Myocyte (in vitro differentiated cells): ENCODE measurements around the gene OCIAD2. TPM values are rescaled to one million over a fixed set of nuclear protein-coding genes. Genes with fewer than 3 reads are reported as not detected.
"Not testable (repeated sequence)": the region's sequence is repeated elsewhere in the genome, so short reads cannot be mapped to it uniquely, and the experiment has no call there.

ENCODE experiments used
- DNase-seq: peaks from one replicate; pipeline ENCODE4 v3.0.0-alpha.2; 2012; ENCODE audit warnings: low read depth
- total RNA-seq: library from RNA; depleted of rRNA; stranded (reverse); fragments of >200 nt; gene quantifications from 2 replicates; pipeline ENCODE4 v1.2.3, GENCODE V29; 2014

OCIAD2 gene
- total RNA-seq, 1 donor from 2014 or later = 12.5 TPM

DNA sequence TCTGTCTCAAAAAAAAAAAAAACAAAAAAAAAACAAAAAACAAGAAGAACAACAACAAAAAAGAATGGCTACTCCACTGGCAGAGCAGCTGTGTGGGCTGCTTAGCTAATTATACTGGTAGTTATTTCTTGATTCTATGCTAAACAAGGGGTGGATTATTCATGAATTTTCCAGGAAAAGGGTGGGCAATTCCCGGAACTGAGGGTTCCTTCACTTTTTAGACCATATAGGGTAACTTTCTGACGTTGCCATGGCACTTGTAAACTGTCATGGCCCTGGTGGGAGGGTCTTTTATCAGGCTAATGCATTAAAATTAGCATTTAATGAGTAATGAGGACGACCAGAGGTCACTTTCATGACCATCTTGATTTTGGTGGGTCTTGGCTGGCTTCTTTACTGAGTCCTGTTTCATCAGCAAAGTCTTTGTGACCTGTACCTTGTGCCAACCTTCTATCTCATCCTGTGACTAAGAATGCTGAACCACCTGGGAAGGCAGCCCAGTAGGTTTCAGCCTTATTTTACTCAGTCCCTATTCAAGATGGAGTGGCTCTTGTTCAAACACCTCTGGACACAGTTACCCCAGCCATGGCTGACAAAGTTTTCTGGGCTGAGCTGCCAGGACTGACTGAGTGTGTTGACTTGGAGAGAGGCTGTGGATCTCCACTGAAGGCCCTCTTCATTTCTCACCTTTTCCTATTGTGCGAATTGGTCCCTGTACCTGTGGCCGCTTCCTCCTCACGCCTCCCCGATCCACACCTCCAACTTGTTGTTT, 1.3 kb upstream of the OCIAD2 start:
- DNase-seq = no peak

DNA sequence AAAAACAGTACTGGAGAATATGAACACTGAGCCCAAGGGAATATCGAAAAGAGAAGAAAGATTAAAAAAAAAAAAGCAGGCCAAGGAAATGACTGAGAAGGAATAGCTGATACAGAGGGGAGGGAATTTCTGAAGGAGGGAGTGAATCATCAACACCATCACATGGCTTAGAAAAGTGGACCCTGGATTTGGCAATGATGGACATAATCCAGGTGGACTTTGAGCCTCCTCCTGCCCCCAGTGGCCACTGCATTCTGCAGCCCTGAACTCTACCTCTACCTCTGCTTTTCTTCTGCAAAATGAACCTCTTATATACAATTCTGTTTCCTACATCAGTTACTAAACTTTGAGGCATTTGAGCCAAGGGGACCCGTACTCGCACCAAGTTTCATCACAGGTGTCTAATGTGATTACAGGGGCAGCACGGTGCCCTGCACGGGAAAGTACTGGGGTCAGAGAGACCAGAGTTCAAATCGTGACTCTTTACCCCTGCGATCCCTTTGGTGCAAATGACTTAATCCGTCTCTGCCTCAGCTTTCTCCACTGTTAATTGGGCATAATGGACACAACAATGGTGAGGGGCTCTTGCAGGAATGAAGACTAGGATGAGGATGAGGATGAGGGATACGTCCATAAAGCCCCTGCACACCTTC, 1.1 kb downstream of the OCIAD2 start:
- peak; percentile 34 for DNase-seq

DNA sequence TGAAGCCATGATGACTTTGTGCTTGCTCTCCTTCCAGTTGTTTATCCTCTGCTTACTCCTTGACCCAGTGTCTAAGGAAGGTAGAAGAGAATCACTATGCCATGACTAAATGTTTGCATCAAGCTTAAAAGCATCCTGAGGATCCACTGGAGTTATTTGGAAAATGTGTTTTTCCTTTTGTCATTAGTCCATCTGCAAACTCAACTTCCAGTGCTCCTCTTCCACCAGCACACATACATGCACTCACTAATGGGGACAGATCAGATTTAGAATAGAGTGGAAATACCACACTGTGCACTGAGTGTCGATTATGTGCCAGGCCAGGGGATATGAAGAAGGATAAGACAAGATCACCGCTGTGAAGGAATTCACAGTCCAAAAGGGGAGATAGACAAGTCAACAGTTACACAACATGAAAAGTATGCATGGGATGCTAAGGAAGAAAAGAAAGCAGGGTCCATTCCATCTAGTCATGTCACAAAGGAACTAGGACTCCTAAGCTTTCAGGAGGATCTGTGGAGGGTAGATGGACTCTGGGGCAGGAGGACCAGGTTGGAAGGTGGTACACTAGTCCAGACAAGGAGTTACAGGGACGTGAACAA, 1.9 kb downstream of the OCIAD2 start:
- DNase-seq = no peak

DNA sequence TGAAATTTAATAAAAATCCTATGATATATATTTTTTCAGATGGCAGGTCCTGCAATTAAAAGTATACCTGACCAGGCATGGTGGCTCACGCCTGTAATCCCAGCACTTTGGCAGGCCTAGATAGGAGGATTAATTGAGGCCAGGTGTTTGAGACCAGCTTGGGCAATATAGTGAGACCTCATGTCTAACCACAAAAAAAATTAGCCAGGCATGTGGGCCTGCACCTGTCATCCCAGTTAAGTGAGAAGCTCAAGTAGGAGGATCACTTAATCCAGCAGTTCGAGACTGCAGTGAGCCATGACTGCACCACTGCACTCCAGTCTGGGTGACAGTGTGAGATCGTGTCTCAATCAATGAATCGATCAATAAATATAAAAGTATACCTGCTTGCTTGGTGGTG, 2.5 kb downstream of the OCIAD2 start:
- DNase-seq = peak; percentile 81

DNA sequence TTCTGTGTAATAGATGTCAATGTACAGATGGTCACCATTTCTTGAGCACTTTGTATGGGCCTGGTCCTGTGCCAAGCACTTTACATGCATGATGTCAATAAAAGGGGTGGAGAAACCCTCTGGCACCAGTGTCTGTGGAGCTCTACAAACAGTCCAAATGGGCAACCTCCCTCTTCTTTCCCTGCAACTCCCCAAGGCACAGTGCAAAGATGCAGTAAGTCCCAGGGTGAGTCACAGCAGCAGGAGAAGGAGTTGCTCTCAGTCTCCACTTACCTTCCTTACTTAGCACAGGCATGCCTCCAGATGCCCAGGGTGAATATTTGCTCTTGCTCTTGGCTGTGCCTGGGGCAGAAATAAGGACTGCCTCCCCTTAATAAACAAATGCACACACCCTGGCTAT, 4.3 kb downstream of the OCIAD2 start:
- no peak for DNase-seq

DNA sequence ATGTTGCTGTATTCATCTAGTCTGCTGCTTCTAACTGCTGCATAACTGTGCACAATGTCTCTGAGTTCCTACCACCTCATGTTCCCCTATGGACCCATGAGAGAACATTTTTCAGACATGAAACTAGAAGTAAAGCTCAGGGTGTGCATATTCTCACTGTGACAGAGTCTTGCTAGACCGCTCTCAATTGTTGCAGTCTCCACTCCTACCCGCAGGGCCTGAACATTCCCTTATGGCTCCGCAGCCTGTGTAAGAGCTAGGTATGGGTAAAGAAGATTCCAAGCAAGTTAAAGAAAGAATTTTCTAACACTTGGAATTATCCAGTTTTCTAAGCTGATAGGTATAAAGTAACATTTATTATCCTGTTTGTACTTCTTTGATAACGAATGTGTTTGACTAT, 5.4 kb downstream of the OCIAD2 start:
- DNase-seq = no peak

DNA sequence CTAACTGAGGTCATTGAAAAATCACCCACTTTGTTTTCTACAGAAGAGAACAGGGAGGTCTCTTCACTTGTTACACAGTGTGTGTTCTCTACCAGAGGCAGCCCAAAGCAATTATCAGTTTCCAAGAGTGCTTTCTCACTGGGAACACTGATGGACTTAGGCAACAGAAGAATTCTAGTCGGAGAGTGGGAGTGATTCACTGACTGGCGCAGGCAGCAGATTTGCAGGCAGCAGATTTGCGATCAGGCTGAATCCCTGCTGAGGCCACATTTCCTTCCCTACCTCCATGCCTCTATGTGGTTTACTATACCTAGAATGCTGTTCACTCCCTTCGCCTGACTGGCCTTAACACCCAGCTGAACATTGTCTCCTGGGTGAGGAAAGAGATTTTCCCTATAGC, 6.6 kb downstream of the OCIAD2 start:
- no peak for DNase-seq

DNA sequence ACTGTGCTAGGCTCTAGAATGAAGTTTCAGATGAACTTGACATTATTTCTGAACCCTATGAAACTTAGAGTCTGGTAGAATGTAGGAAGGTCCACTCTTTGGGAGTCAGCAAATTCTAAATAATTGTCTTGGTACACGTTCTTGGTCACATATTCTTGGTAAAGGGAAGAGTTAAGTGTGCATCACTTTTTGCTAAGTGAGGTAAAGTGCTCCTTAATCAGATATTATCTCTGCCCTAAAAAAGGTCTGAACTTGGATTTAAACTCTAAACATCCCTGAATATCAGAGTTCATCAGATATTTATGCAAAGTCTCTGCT, 7.2 kb downstream of the OCIAD2 start:
- no peak for DNase-seq

DNA sequence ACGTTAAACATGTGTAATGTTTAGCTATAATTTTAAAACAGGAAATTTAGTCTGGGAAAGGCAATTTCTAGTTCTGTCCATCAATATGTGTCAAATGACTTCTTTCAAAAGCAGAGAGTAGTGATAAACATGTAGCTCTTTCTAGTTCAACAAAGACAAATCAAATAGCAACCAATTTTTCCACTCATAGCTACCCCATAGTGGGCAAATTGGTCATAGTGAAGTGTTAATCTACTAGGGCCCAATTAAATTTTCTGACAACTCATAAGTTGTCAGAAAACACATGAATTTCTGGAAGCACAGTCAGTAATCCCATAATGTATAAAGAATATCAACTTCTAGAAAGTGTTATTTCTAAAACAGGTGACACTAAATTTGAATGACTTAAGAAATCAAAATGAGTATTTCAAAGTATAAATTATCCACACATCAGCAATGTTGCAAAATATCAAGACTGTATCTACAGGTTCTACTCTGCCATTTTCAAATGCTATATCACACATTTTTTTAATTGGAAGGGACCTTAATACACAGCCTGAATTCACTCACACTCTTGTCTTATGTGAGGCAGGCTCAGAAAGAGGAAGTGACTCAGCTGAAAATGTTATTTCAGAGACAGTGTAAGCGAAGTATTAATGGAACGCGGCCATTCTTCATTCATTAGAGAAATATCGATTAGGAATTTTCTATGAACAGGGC, 7.7 kb downstream of the OCIAD2 start:
- DNase-seq = no peak

DNA sequence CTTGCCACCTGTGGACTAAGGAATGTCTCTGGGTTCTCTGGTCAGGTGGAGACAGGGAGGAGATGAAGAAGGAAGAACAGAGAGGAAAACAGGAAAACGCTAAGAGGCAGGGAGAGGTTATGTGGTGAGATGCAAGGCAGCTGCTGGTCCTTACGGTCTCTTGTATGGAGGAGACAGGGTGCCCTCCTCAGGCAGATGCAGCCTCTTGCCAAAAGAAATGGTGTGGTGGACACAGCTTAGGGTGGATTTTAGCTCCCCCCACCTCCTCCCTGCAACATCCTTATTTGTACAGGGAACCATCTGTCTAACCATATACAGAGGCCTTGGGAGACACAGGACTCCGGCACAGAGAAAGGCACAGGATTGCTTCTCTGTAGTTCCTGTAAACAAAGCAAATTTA, 9.7 kb downstream of the OCIAD2 start:
- DNase-seq = no peak

DNA sequence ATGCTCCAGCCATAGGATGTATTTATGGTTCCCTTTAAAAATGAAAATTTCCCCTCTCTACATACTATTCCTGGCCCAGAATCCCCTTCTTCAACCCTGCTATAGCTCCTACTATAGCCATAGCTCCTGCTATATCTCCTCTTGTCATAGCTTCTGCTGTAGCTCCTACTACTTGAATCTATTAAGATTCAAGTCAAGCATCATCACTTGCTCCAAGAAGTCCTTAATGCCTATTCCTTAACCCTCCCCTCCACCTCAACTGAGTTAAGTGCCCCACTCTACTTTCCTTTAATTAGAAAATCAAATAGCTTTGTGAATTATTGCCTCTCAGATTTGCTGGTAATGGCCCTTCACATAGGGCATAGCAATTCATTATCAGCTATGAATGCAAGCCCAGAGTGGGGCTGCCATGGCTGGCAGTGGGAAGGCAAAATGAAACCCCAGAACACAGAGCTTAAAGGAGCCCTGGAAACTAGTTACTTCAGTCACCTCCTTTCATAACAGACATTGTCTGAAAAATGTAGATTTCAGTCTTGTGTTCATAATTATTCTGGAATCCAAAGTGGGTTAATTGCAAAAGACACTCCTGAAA, 15.4 kb downstream of the OCIAD2 start:
- DNase-seq = no peak

DNA sequence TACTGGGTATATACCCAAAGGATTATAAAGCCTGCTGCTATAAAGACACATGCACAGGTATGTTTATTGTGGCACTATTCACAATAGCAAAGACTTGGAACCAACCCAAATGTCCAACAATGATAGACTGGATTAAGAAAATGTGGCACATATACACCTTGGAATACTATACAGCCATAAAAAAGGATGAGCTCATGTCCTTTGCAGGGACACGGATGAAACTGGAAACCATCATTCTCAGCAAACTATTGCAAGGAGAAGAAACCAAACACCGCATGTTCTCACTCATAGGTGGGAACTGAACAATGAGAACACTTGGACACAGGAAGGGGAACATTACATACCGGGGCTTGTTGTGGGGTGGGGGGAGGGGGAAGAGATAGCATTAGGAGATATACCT, 16.8 kb downstream of the OCIAD2 start:
- DNase-seq = not testable (repeated sequence)

DNA sequence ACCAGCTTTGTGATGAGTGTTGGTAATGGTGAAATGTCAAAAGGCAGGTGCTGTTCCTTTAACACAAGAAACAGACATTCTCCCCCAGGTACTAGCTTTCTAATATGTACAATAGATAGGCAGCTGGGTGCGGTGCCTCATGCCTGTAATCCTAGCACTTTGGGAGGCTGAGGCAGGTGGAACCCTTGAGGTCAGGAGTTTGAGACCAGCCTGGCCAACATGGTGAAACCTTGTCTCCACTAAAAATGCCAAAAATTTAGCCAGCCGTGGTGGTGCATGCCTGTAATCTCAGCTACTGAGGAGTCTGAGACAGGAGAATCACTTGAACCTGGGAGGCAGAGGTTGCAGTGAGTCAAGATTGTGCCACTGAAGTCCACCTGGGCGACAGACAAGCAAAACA, 24.9 kb downstream of the OCIAD2 start:
- not testable (repeated sequence) for DNase-seq

DNA sequence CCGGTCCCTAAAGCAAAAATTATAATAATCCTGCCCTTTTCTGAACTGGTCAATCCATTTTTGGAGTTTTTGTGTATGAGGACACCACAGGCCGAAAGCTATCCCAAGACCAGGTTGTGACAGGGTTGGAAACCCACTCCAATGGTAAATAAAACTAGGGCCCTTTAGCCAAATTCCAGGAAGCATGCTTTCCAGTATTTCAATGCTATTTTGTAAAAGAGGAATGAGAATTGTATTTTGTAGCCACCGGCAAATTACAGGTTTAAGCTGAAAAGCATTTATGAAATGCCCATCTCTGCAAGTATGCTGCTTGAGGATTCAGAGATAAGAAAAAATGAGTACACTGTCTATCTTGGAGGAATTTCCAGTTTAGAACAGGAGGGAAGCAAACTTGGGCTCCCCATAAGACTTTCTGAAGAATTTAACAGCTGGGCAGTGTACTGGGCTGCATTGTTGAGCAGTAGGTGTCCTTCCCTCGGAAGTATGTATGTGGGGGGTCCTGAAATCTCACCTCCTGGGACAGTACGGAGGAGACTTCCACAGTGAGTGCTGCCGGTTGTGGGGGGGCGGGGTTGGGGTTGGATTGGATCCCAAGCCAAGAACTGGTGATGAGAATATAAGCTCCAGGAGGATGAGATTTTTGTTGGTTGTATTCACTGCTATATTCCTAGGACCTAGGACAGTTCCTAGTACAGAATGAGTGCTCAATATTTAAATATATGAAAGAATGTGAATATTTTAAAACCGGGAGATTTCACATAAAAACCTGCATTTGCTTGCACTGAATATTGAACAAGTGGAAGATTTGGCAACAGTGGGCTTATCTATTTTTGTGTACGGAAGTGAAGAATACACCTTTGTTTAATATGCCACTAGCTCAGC, 26.8 kb downstream of the OCIAD2 start:
- no peak for DNase-seq

DNA sequence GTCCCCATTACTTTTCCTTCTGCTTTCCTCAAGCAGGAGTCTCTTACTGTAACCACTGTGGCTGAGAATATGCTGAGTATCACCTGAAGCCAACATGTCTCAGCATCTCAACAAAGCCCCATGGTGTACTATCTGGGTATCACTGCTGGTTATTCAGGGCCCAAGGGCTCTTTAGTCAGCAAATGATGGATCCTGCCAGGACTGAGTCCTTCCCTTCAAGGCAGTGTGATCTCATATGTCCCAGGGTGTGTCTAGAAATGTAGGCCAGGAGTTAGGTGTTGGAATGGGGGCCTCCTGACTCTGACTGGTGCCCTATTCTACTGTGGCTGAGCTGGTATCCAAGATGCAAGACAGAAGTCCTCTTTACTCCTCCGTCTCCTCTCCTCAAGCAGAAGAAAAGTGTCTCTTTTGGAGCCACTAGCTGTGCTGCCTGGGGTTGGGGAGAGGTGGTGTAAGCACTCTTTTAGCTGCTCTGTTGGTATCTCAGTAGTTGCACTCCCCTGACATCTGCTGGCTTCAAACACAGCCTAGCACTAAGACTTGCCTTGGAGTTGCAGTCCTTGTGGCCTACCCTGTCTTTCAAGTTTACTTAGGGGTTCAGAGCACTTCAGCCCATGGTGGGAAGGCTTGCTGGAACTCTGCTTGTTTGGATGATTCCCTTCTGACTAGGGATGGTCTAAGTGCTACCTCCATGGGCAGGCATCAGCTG, 28.6 kb downstream of the OCIAD2 start:
- DNase-seq = no peak

DNA sequence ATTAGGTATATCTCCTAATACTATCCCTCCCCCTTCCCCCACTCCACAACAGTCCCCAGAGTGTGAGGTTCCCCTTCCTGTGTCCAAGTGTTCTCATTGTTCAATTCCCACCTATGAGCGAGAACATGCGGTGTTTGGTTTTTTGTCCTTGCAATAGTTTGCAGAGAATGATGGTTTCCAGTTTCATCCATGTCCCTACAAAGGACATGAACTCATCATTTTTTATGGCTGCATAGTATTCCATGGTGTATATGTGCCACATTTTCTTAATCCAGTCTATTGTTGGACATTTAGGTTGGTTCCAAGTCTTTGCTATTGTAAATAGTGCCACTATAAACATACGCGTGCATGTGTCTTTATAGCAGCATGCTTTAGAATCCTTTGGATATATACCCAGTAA, 41.9 kb downstream of the OCIAD2 start:
- DNase-seq = not testable (repeated sequence)

DNA sequence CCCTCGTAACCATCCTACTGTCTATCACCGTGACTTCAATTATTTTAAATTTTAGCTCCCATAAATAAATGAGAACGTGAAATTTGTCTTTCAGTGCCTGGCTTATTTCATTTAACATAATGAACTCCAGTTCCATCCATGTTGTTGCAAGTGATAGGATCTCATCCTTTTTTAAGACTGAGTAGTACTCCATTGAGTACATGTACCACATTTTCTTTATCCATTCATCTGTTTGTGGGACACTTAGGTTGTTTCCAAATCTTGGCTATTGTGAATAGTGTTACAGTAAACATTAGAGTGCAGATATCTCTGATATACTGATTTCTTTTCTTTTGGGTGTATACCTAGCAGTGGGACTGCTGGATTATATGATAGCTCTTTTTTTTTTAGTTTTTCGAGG, 42.8 kb downstream of the OCIAD2 start:
- no peak for DNase-seq

DNA sequence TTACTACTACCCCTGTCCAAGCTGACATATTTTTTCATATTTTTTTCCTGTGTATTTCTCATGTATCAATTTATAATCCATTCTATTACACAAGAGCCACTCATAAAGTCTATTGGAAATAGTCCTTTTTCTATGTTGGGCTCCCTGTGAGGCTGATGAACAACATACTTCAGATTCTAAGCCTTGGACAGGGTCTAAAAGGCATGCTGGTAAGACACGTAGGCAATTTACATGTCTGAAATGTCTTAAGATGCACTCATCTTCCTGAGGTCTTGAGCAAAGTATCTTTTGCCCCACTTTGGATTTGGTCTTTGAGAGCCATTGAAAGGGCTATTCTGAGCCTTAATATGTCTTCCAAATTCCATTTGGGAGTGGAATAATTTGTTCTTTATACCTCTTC, 43.9 kb downstream of the OCIAD2 start:
- DNase-seq = no peak

DNA sequence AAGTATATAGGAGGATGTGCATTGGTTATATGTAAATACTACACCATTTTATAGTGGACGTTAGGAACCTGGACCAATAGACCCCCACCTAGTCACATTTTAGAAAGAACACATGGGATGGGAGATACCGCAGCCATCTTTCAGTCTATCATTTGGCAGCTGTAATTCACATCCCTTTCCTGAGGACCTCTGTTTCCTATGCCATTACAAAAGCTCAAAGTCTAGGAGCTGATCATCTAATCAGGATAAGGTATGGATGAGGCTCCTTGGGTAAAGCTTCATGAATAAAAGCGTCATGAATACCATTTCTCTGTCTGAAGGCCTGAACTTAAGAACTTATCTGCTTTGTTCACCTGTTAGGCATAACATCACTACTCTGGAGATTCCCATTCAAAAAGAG, 44.5 kb downstream of the OCIAD2 start:
- no peak for DNase-seq

DNA sequence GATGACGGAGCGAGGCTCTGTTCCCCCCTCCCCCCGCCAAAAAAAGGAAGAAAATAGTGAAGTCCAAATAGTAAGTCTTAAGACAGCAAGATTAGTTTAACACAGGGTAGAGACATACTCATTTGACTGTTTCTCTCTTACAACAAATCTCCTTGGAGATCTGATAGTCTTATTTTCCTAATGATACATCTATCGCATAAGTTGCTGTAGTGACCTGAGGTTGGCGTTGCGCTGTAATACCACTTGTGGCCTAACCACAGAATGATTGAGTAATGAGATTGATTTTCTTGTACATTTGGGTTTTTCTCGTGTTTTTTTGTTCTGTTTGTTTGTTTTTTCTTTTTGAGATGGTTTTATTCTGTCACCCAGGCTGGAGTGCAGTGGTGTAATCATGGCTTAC, 48.4 kb downstream of the OCIAD2 start:
- no peak for DNase-seq
